Right forelimb (tissue), 1 donor: ENCODE measurements around the gene CSF1.
"Not testable (repeated sequence)": the region's sequence is repeated elsewhere in the genome, so short reads cannot be mapped to it uniquely, and the experiment has no call there.

ENCODE experiments used
- DNase-seq: peaks from one replicate; pipeline ENCODE4 v3.0.0-alpha.2; 2018

The CSF1 gene, protein sequence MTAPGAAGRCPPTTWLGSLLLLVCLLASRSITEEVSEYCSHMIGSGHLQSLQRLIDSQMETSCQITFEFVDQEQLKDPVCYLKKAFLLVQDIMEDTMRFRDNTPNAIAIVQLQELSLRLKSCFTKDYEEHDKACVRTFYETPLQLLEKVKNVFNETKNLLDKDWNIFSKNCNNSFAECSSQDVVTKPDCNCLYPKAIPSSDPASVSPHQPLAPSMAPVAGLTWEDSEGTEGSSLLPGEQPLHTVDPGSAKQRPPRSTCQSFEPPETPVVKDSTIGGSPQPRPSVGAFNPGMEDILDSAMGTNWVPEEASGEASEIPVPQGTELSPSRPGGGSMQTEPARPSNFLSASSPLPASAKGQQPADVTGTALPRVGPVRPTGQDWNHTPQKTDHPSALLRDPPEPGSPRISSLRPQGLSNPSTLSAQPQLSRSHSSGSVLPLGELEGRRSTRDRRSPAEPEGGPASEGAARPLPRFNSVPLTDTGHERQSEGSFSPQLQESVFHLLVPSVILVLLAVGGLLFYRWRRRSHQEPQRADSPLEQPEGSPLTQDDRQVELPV

DNA sequence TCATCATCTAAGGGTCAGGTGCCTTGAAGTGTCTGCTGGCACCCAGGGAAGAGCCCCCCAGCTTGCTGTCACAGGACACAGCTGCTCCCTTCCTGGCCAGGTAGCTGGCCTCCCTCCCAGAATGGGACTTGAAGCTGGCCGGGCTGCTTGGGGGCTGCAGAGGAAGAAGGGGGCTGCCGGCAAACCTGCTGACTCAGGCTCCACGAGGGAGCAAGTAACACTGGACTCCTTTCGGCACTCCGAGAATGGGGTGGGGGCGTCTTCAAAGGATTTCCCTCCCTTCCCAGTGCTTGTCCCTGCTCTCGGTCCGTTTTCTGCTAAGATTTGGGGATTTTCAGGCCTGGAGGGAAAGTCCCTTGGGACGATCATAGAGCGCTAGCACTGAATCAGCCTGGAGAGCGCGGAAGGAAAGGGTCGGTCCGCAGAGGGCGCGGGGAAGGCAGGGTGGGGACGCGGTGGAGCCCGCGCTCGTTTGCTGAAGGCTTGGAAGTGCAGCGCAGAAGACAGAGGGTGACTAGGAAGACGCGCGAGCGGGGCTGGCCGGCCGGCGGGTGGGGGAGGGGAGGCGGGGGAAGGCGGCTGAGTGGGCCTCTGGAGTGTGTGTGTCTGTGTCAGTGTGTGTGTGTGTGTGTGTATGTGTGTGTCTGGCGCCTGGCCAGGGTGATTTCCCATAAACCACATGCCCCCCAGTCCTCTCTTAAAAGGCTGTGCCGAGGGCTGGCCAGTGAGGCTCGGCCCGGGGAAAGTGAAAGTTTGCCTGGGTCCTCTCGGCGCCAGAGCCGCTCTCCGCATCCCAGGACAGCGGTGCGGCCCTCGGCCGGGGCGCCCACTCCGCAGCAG lies at the start of gene CSF1:
Gene CSF1 (plus strand): TSS at position 727 of the 840 bp plus-strand sequence. CDS start 175 bp downstream, outside the sequence.
- peak; percentile 91 for DNase-seq

DNA sequence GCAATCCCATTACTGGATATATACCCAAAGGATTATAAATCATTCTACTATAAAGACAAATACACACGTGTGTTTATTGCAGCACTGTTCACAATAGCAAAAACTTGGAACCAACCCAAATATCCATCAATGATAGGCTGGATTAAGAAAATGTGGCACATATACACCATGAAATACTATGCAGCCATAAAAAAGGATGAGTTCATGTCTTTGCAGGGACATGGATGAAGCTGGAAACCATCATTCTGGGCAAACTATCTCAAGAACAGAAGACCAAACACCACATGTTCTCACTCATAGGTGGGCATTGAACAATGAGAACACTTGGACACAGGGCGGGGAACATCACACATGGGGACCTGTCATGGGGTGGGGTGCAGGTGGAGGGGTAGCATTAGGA lies 49.0 kb upstream of the CSF1 start:
- DNase-seq, result not testable (repeated sequence)

DNA sequence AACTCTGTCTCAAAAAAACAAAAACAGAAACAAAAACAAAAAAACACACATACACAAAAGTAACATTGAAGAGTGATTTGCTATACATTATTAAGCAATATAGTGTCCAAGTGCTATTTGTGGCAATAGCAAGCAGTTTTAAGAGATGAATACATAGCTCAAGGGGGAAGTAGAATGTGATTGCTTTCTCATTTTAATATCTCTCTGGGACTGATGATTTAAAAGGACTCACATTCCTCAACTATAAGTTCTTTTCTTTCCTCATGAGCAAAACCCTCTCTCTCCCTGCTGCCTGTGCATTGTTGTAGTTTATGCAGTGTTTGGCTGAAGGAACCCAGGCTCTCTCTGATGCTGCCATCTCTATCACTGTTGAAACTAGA lies 47.0 kb upstream of the CSF1 start:
- DNase-seq, result no peak

DNA sequence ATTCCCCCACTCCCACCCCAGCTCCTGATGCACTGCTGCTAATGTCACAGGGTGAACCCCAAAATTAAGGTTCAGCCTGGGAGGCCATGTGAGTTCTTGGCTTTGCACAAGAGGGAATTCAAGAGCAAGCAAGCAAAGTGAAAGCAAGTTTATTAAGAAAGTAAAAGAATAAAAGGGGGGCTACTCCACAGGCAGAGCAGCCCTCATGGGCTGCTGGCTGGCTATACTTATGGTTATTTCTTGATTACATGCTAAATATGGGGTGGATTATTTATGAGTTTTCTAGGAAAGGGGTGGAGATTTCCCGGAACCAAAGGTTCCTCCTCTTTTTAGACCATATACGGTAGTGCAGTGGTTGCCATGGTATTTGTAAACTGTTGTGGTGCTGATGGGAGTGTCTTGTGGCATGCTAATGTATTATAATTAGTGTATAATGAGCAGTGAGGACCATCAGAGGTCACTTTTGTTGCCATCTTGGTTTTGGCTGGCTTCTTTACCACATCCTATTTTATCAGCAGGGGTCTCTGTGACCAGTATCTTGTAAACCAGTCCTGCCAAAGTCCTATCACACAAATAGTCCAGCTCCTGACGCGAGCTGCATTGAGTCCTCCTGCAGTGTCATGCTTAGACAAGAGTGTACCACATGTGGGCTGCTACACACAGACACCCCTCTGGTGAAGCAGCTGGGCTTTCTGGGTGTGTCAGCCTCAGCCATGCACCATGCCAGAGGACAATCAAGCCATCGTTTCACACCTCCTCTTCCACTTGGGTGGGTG lies 46.4 kb upstream of the CSF1 start:
- peak; percentile 64 for DNase-seq

DNA sequence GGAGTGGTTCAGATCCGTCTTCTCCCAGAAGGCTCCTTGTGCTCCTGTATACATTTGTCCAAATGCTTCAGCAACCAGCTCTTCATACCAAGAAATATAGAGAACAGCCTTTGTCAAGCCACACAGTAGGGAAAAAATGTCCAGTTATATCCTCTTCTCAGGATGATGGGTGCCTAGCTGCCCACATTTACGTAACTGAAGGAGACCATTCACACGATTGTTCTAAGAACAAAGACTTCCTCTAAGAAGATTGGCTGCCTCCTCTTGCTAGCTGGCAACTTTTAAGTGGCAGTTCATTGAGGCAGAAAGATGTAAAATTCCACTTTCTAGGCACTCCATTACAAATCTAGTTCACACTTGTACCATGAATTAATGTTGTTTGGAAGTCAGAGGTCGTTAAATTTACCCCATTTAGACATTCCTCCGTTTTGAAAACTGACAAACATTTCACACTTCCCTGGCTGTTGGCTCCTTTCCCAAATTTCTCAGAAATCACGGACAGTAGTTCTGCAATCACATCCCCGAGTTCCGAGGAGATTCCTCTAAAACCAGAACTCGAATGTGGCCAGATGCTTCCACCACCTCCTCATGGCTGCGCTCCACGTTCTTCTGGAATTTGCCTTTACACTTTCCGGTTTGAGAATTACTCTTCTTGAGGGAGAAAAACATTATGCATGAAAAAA lies 45.6 kb upstream of the CSF1 start:
- peak; percentile 57 for DNase-seq

DNA sequence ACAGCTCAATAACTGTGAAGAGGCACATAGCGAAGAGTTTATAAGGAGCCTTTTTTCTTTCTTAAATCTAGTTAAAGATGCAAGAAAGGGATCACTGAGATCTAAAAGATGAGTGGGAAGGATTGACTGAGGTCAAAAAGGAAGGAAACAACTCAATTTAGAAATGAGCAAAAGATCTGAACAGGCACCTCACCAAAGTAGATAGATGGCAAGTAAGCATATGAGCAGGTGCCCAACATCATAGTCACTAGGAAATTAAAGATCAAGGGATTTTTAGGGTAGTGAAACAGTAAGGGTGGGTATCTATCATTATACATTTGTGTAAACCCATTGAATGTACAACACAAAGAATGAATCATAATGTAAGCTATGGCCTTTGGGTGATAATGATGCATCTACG lies 44.6 kb upstream of the CSF1 start:
- no peak for DNase-seq

DNA sequence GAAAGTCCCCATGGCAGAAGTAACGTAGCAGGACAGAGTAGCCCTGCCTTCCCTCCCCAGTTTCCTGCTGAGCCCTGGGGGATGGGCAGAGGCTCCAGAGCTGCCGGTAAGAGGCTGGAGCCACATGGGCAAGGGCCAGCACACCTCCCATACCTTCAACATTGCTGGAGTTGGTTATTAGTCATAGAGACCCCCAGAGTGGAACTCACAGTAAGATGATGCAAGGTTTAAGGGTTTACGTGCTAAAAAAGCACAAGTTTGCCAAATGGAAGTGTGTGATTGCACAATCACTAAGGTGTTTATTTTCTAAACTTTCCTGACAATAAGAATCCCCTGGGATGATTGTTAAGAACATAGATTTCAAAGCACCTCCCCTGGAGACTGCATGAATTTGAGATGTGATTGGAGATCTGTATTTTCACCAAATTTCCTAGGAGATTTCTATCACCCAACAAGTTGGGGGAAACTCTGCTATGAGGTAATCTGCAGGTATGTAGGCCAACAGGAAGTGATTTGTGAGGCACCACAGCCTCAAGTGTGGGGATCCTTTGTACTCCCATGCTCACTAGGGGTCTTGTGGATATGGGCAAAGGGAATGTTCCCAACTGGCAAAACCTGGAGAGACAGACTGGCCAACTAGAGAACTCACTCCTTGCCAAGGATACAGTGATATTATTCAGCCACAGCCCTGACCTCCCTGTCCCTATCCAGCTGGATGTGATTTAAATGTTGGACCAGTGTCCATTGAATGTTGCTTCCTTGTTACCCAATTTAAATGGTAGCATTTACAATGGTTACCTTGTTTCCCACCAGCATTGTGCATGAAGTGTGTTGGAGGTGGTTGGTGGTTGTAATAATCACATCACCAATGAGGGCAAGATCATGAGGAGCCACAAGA lies 37.1 kb upstream of the CSF1 start:
- no peak for DNase-seq

DNA sequence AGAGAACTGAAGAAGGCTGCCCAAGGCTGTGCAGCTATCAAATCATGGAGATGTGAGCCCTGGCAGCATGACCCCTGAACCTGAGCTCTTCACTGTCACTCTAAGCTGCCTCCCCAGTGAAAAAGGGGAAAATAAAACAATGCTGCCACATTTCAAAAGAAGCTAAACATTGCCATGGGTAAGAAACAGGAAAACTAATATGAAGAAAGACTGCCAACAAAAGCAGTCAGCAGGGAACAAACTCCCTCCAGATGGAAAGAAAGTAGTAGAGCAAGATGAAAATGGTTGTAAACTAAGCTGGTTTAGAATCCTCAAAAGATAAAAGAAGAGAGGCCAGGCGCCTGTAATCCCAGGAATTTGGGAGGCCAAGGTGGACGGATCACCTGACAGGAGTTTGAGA lies 36.2 kb upstream of the CSF1 start:
- no peak for DNase-seq

DNA sequence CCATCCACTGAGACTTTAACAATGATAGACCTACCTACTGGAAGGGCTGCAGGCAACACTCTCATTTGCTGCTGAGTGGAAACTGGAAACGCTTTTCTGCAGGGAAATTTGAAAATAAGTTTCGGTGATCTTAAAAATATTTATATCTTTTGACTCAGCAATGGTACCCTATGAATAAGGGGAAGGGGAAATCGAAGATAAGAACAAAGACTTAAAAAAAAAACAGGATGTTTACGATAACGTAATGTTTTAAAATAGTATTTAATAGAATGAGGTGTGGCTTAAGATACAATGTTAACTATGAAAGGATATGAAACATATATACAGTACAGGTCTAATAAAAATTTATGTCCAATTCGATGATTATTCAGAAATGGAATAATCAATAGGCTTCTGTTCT lies 34.8 kb upstream of the CSF1 start:
- DNase-seq, result no peak

DNA sequence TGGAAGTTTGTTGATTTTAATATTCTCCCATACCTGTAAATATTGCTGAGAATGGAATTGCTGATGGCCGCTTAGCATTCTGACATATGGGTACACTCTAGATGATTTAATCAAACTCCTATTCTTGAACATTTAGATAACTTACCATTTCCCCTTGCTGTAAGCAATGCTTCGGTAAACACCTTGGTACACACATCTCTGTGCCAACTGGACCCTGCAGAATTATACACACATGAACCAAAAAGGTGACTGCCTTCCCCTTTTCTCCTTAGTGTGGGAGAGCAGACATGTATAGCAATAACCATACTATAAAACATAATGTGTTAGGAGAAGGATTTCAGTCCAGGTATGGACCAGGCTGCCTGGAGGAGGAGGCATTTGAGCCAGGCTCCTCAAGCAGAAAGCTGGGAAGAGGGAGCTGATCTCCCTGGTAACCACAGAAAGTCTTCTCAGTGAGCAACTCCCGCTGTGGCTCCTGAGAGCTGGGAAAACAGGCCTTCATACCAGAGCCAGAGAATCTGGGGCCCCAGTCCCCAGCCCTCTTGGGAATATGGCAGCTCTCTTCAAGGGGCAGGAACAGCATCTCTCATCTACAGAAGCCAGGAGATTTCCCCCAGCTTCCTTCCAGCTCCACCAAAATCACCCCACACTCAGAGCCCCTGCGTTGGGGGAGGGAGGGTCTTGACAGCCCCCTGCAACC lies 33.9 kb upstream of the CSF1 start:
- no peak for DNase-seq

DNA sequence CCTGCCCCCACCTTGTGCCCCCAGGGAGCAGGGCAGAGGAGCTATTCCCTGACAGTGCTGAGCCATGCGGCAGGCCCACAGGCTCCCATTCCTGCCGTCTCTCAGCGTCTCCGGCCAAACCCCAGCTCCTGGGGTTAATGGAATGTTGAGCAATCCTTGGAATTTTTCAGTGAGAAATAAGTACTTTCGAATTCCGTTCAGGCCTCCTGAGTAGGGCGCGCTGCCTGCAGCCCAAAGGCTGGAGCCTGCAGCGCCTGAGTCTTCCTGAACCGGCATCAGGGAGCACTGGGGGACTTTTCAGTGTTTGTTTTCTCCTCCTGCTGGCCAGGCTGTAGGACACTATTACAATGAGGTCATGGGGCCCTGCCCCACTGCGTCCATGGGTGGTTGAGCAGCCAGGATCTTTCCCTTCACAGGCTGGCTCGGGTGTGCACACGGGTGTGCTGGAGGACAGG lies 33.3 kb upstream of the CSF1 start:
- DNase-seq, result peak; percentile 78

DNA sequence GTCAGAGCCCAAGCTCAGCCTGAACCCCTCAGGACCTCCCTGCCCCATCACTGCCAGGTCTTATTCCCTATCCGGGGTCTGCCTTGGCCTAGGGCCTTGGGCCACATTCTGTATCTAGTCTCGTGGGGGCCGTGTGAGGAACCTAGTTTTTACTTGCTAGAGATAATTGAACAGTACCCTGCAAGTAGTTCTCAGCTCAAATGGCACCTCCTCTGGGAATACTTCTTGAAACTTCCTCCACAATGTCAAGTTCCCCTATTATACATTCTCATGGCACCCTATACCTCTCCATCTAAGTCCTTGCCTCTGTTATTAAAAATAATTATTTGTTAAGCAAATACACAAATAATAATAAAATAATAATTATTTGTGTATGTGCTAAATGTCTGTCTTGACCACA lies 32.9 kb upstream of the CSF1 start:
- DNase-seq, result no peak

DNA sequence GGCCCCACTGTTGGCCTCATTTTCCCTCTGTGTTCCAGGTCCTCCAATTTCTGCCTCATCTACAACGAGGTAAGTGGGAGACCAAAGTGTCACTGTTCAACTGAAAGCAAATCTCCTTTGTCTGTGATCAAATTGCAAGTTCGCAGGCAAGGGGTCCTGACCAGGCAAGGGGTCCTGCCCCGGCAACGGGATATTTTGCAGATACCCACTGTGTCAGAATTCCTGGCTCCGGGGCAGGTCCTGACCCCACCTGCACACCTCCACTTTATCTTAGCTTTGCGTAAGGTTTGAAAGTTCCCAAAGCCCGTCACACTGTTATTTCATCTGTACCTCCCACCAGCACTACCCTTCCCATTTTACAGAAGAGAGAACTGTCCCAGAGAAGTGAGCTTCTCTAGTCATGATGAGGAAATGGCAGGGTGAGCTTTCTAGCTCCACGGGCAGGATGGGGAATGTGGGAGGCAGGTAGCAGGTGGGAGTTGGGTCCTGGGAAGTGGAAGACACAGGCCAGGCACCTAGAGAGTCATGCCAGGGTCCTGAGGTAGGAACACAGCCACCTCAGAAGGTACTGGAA lies 32.0 kb upstream of the CSF1 start:
- no peak for DNase-seq

DNA sequence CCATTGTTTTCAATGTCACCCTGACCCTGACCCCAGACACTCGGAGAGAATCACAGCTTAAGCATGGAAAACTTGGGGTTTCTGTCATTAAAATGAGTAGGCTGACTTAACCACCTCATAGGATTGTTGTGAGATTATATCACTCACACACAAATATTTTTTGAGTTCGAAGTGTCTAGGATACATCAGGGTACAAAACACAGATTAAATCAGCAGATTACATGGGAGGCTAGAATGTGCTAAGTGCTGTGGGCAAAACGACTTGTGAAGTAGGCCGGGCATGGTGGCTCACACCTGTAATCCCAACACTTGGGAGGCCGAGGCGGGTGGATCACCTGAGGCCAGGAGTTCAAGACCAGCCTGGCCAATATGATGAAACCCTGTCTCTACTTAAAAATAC lies 31.3 kb upstream of the CSF1 start:
- DNase-seq, result not testable (repeated sequence)

DNA sequence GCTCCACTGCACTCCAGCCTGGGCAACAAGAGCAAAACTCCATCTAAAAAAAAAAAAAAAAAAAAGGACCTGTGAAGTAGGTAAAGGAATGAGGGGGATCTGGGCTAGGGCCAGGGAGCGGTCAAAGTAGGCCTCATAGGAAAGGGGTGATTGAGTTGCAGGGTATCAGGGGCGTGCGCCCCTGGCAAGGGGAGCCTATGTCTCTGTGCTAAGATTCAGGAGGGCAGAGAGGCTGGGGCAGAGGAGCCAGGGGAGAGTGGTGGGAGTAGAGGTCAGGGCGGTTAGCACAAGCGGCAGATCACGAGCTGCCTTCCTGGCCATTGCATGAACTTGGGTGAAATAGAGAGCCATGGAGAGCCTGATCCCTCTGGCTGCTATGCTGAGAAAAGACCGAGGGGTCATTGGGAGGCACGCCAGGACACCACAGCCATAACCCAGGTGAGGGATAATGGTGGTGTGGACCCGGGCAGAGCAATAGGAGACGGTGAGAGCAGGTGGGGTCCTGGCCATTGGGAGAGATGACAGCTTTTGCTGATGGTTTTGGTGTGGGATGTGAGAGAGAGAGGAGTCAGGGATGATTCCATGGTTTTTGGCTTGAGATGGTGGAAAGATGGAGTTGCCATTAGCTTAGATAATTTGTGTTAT lies 30.6 kb upstream of the CSF1 start:
- no peak for DNase-seq

DNA sequence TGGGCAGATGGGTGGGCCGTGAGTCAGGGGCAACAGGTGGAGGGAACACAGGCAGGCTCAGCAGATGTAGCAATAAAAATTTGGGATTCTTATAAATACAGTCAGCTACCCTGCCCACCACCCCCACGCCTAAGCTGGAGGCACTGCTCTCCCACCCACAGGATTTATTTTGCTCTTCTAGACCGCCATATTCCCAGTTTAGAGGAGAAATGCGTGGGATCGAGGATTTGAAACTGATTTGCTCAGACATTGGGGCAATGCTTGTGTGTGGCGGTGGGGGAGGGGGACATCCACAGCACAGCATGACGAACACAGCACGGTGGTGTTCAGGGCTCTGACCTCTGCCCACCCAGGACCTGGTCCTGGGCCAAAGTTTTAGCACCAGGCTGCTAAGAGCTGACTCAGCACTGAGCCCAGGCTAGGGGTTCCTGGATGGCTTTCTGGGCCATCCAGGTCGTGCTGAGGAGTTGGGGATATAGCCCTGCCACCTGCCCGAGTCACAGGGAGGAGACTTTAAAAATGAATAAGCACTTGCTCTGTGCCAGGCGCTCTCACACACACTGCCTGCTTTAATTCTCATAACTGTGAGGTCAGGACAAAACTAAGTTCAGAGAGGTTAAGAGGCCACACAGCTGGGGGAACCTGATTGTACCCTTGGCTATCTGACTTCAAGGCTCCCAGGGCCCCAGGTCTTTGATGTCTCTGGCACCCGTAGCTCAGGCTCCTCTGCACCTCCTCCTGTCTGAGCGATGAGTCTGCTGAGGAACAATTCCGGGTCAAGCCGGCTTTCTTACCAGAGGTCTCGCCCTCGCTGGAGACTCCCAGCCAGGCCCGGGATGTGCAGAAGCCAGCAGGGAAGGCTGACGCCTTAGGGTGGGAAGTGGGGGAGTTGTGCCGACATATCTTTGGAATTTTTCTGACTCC lies 29.4 kb upstream of the CSF1 start:
- DNase-seq, result no peak

DNA sequence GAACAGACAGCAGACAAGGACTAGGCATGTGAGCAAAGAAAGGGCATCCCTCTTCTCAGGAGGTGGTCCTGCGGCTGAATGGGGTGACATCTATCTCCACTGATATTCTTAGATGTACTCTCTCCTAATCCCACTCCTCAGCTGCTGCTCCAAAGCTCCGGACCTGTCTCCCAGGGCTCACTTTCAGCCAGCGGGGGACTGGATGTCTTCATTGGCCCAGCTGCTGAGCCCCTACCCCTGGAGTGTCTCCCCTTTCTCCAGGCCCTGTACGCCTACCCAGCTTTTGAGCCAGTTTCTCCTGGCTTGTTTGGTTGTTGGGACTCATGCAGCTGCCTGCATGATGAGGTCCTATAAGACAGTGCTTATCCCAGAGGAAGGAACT lies 28.8 kb upstream of the CSF1 start:
- DNase-seq, result no peak
